OCI-LY1 (cell line): ENCODE measurements around the gene MRPL47.

ENCODE experiments used
- H2AFZ ChIP-seq: fragments of 200-600 bp; sonication (generic), shearing (Covaris generic); 2 replicates; pipeline ENCODE4 v1.6.0; 2014; ENCODE audit warnings: antibody characterized with exemption, mild to moderate bottlenecking, low read length
- H3F3A ChIP-seq: fragments of 200-600 bp; sonication (generic), shearing (Covaris generic); 2 replicates; pipeline ENCODE4 v1.6.0; 2014; ENCODE audit warnings: mild to moderate bottlenecking, antibody characterized with exemption, low read length, moderate library complexity; ENCODE audit not compliant: insufficient read depth
- H3K27ac ChIP-seq: fragments of 200-600 bp; sonication (generic); 2 replicates; pipeline ENCODE4 v1.5.1; 2014; ENCODE audit warnings: low read length, mixed run types, mild to moderate bottlenecking, low read depth; ENCODE audit not compliant: poor library complexity, severe bottlenecking
- H3K27me3 ChIP-seq: fragments of 200-600 bp; sonication (generic); 2 replicates; pipeline ENCODE4 v1.6.0; 2014; ENCODE audit warnings: antibody characterized with exemption, mild to moderate bottlenecking, low read length, moderate library complexity; ENCODE audit not compliant: insufficient read depth
- H3K36me3 ChIP-seq: fragments of 200-600 bp; sonication (generic); 2 replicates; pipeline ENCODE4 v1.6.1; 2014; ENCODE audit warnings: mild to moderate bottlenecking, antibody characterized with exemption, low read length, moderate library complexity, mixed read lengths; ENCODE audit not compliant: insufficient read depth
- H3K4me1 ChIP-seq: fragments of 200-600 bp; sonication (generic); 2 replicates; pipeline ENCODE4 v1.5.1; 2014; ENCODE audit warnings: mild to moderate bottlenecking, low read length, moderate library complexity; ENCODE audit not compliant: insufficient read depth, severe bottlenecking
- H3K4me2 ChIP-seq: fragments of 200-600 bp; sonication (generic), shearing (Covaris generic); 2 replicates; pipeline ENCODE4 v1.6.1; 2014; ENCODE audit warnings: low read length
- H3K4me3 ChIP-seq: fragments of 200-600 bp; sonication (generic); 2 replicates; pipeline ENCODE4 v1.5.1; 2014; ENCODE audit warnings: low read length, low read depth, mild to moderate bottlenecking, mixed read lengths; ENCODE audit not compliant: poor library complexity, severe bottlenecking
- H3K79me2 ChIP-seq: fragments of 200-600 bp; shearing (Covaris generic); 2 replicates; pipeline ENCODE4 v1.6.1; 2016; ENCODE audit warnings: mixed run types, low read length, mixed read lengths; ENCODE audit not compliant: insufficient read depth
- H3K9ac ChIP-seq: fragments of 200-600 bp; sonication (generic), shearing (Covaris generic); 2 replicates; pipeline ENCODE4 v1.6.1; 2014; ENCODE audit warnings: mild to moderate bottlenecking, low read length, mixed read lengths
- H3K9me2 ChIP-seq: fragments of 200-600 bp; sonication (generic), shearing (Covaris generic); 2 replicates; pipeline ENCODE4 v1.6.1; 2014; ENCODE audit warnings: low read depth, mild to moderate bottlenecking, low read length, mixed read lengths
- H3K9me3 ChIP-seq: fragments of 200-600 bp; shearing (Covaris generic); 2 replicates; pipeline ENCODE4 v1.6.1; 2014; ENCODE audit warnings: low read length, mixed read lengths
- H4K20me1 ChIP-seq: fragments of 200-600 bp; sonication (generic), shearing (Covaris generic); 2 replicates; pipeline ENCODE4 v1.6.0; 2016; ENCODE audit warnings: mild to moderate bottlenecking, low read length; ENCODE audit not compliant: insufficient read depth
- EZH2 ChIP-seq: fragments of 200-600 bp; sonication (generic), shearing (Covaris generic); IDR thresholded peaks from 2 replicates; pipeline ENCODE4 v1.8.0; 2017; ENCODE audit warnings: borderline replicate concordance, mixed run types, mild to moderate bottlenecking, antibody characterized with exemption, low read length, moderate library complexity, mixed read lengths
- TF ChIP-seq, protein P1 (sequence below): fragments of 200-600 bp; sonication (generic), shearing (Covaris generic); IDR thresholded peaks from 2 replicates; pipeline ENCODE4 v1.5.1; 2017; ENCODE audit warnings: mild to moderate bottlenecking, antibody characterized with exemption, low read length, moderate library complexity, mixed read lengths

MRPL47 gene

DNA sequence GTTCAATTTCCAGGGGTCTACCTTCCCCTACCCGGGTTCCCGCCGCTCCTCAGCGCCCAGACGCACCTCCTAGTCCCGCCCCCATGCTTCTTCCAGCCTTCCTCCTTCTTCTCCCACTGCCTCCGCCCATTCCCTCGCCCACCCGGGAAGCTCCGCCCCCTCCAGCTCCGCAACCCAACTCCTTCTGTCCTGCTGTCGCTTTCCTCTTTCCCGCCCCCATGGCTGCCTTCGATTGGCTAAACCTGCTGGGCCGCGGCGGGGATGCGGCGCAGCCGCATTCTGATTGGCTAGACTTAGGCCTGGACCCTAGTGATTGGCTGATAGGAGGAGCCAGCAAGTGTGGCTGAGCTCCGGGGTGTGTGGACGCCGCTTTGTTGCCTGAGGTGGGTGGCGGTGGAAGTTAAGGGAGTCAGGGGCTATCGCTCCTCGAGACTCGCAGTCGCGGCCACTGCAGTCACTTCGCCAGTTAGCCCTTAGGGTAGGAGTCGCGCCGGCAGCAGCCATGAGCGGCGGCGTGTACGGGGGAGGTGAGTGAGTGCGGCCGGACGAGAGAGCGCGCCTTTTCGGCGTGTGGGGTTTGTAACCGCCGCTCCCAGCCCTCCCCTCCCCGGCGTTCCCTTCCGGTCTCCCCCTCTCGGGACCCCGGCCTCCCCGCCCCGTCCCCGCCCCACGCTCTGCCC is 41.7 kb downstream of the MRPL47 start, which contains the start of gene ACTL6A:
Gene ACTL6A, plus strand, starts transcription at position 336 of the 680 bp plus-strand sequence. Its CDS starts 167 bp downstream, at position 503.
- no peaks in the 10 kb centered on the region for H3K27me3 ChIP-seq
- peak within 1 kb of the TSS; percentile 84 for H3K4me3 ChIP-seq
- peaks cover 46% of the 10 kb centered on the region for H3K79me2 ChIP-seq
- H3K4me2 ChIP-seq: peak within 1 kb of the TSS; percentile 88
- TF ChIP-seq, protein P1, sequence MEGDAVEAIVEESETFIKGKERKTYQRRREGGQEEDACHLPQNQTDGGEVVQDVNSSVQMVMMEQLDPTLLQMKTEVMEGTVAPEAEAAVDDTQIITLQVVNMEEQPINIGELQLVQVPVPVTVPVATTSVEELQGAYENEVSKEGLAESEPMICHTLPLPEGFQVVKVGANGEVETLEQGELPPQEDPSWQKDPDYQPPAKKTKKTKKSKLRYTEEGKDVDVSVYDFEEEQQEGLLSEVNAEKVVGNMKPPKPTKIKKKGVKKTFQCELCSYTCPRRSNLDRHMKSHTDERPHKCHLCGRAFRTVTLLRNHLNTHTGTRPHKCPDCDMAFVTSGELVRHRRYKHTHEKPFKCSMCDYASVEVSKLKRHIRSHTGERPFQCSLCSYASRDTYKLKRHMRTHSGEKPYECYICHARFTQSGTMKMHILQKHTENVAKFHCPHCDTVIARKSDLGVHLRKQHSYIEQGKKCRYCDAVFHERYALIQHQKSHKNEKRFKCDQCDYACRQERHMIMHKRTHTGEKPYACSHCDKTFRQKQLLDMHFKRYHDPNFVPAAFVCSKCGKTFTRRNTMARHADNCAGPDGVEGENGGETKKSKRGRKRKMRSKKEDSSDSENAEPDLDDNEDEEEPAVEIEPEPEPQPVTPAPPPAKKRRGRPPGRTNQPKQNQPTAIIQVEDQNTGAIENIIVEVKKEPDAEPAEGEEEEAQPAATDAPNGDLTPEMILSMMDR: no peak
- TF ChIP-seq EZH2: no peak
- H4K20me1 ChIP-seq: no peaks in the 10 kb centered on the region
- H3F3A ChIP-seq: no peaks in the 10 kb centered on the region
- H3K27ac ChIP-seq: peak within 1 kb of the TSS; percentile 77
- H2AFZ ChIP-seq: peak within 1 kb of the TSS; percentile 44
- no peaks in the 10 kb centered on the region for H3K9me2 ChIP-seq
- H3K4me1 ChIP-seq: peaks cover 23% of the 10 kb centered on the region
- no peaks in the 10 kb centered on the region for H3K36me3 ChIP-seq
- peak within 1 kb of the TSS; percentile 85 for H3K9ac ChIP-seq
- no peaks in the 10 kb centered on the region for H3K9me3 ChIP-seq

DNA sequence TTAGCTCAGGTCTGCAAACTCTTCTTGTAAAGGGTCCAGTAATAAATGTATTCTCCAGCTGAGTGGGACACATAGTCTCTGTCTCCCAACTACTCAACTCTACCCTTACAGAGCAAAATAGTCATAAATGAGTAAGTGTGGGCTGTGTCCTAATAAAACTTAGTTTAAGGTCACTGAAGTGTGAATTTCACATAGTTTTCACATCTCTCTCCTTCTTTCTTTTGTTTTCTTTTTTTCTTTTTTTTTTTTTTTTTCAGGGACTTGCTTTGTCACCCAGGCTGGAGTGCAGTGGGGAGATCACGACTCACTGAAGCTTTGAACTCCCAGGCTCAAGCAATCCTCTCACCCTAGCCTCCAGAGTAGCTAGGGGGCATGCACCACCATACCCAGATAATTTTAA is 43.6 kb downstream of the MRPL47 start:
- Histone ChIP-seq H3K27ac (no peak overlapping the region), H3K4me2 (no peak overlapping the region), H2AFZ (no peak overlapping the region), H3F3A (no peaks in the 10 kb centered on the region), H3K79me2 (peaks cover 27% of the 10 kb centered on the region), H3K9me2 (no peaks in the 10 kb centered on the region), H3K9me3 (no peaks in the 10 kb centered on the region), H3K4me1 (peaks cover 21% of the 10 kb centered on the region), H3K27me3 (no peaks in the 10 kb centered on the region), H4K20me1 (no peaks in the 10 kb centered on the region), H3K9ac (no peak overlapping the region), H3K4me3 (no peak overlapping the region), H3K36me3 (no peaks in the 10 kb centered on the region)
- TF ChIP-seq, protein P1: no peak
- no peak for TF ChIP-seq EZH2

DNA sequence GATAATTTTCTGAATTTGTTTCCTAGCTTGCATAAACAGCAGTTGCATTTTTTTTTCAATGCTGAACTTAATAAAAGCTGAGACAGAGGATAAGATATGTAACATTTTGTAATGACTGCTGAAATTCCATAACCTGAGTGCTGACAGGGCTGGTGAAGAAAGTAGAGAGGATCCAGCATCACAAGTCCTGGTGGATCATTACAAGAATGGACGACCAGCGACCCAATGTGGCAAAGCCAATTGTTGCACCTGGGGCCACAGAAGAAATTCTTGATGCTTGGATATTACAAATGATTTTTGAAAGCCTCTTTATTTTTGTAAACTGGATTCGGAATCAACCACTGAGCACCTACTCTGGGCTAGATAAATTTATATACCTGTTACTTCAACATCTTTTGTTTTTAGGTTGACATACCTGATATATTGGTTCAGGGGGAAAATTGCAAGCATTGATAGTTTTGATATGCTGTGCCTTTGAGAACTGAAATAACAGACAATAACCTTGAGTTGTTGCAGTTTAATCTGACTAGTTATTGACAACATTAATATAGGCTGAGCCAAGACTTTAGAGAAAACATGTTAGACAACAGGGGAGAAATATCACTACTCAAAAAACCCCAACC is 45.6 kb downstream of the MRPL47 start:
- Histone ChIP-seq H3K9me2 (no peaks in the 10 kb centered on the region), H3K27me3 (no peaks in the 10 kb centered on the region), H3K4me1 (peaks cover 2% of the 10 kb centered on the region), H2AFZ (no peak overlapping the region), H3K27ac (no peak overlapping the region), H4K20me1 (no peaks in the 10 kb centered on the region), H3K4me2 (no peak overlapping the region), H3K9me3 (no peaks in the 10 kb centered on the region), H3K4me3 (no peak overlapping the region), H3K9ac (no peak overlapping the region), H3F3A (no peaks in the 10 kb centered on the region), H3K79me2 (peaks cover 7% of the 10 kb centered on the region), H3K36me3 (no peaks in the 10 kb centered on the region)
- TF ChIP-seq, protein P1: peak; percentile 97
- TF ChIP-seq EZH2: no peak
